Smooth muscle cell (in vitro differentiated cells): ENCODE data around the gene UBAC1. TPM values are rescaled to one million over a fixed set of nuclear protein-coding genes. Genes with fewer than 3 reads are reported as not detected.
A peak's percentile ranks its signal among the peaks of the same experiment; 100 is the strongest.
"Not testable (repeated sequence)": the region's sequence is repeated elsewhere in the genome, so short reads cannot be mapped to it uniquely, and the experiment has no call there.

Source experiments
- DNase-seq: peaks from one replicate; lab custom pipeline; 2025; ENCODE audit not compliant: unreplicated experiment; lab: John Stamatoyannopoulos, UW
- H2AFZ ChIP-seq: fragments of 200-600 bp; sonication (generic); 2 replicates; pipeline ENCODE4 v1.6.0; 2016; ENCODE audit warnings: antibody characterized with exemption, low read depth, mild to moderate bottlenecking
- H3F3A ChIP-seq: fragments of 200-600 bp; sonication (generic); 2 replicates; pipeline ENCODE4 v1.6.0; 2017; ENCODE audit warnings: antibody characterized with exemption, low read depth
- H3K27ac ChIP-seq: fragments of 200-600 bp; sonication (generic); 2 replicates; pipeline ENCODE4 v1.5.1; 2016; ENCODE audit warnings: low read depth, mild to moderate bottlenecking
- H3K27me3 ChIP-seq: fragments of 200-600 bp; sonication (generic); 2 replicates; pipeline ENCODE4 v1.6.1; 2016; ENCODE audit warnings: low read depth, mild to moderate bottlenecking
- H3K36me3 ChIP-seq: fragments of 200-600 bp; sonication (generic); 2 replicates; pipeline ENCODE4 v1.5.1; 2016; ENCODE audit warnings: low read depth
- H3K4me1 ChIP-seq: fragments of 200-600 bp; sonication (generic); 2 replicates; pipeline ENCODE4 v1.5.1; 2016; ENCODE audit warnings: low read depth
- H3K4me2 ChIP-seq: fragments of 200-600 bp; sonication (generic); 2 replicates; pipeline ENCODE4 v1.6.0; 2016; ENCODE audit warnings: mild to moderate bottlenecking
- H3K4me3 ChIP-seq: fragments of 200-600 bp; sonication (generic); 2 replicates; pipeline ENCODE4 v1.5.1; 2016; ENCODE audit warnings: mild to moderate bottlenecking
- H3K79me2 ChIP-seq: fragments of 200-600 bp; sonication (generic); 2 replicates; pipeline ENCODE4 v1.6.0; 2016; ENCODE audit warnings: low read depth, mild to moderate bottlenecking
- H3K9ac ChIP-seq: fragments of 200-600 bp; sonication (generic); 2 replicates; pipeline ENCODE4 v1.6.0; 2016; ENCODE audit warnings: low read depth
- H3K9me3 ChIP-seq: fragments of 200-600 bp; sonication (generic); replicated peaks from 2 replicates; pipeline ENCODE4 v1.5.1; 2016; ENCODE audit warnings: low read depth
- H4K20me1 ChIP-seq: fragments of 200-600 bp; sonication (generic); 2 replicates; pipeline ENCODE4 v1.6.0; 2016; ENCODE audit warnings: low read depth
- WGBS: methylation state at CpG from one replicate; pipeline ENCODE4 v1.1.7; 2016; ENCODE audit warnings: low lambda C conversion rate; 5-methylcytosine and 5-hydroxymethylcytosine counted together
- polyA plus RNA-seq: library from polyadenylated mRNA; unstranded; fragments of >200 nt; fragmentation: Nextera tagmentation; extraction: Ambion mirVana; gene quantifications from 2 replicates; pipeline ENCODE4 v1.2.1, GENCODE V29; 2016
- total RNA-seq: library from RNA; depleted of rRNA; stranded (reverse); fragments of >200 nt; gene quantifications from 2 replicates; pipeline ENCODE4 v1.2.3, GENCODE V29; 2014
- TF ChIP-seq, protein P1 (sequence below): fragments of 200-600 bp; sonication (generic); IDR thresholded peaks from 2 replicates; pipeline ENCODE4 v1.5.1; 2017; ENCODE audit warnings: borderline replicate concordance, mild to moderate bottlenecking, antibody characterized with exemption; ENCODE audit not compliant: insufficient read depth, poor library complexity, severe bottlenecking

UBAC1 gene
- total and polyA plus RNA-seq, 2 experiments from 2014 or later: 35.3 to 43.5 TPM

DNA sequence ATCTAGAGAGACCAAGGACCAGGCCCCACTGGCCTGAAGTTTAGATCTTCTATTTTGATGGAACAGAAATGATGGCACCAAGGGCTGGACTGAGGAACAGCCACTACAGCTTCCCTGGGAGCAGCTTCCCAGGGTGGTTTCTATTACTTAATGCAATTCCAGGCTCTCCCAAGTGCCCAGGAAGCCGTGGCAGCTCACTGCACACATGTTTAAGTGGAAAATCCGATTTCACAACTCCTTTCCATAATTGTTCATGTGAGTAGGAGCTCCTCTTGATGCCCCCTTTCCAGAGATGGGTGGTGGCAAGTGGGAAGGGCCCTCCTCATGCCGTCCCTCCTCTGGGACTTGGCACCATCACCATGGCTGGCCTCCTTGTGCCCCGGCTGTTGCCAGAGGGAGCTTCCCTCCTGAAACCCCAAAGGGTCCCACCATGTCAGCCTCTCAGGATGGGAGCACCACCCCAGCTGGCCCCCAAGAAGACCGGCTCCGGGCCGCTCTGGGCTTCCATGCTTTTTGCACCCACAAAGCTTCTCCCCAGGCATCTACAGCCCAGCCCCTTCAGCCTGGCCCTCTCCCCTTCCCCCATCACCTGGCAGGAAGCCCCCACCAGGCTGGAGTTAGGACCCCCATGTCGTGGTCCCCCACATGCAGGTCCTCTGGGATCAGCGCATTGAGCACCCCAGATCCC, 9.1 kb upstream of the UBAC1 start:
- no peak for DNase-seq
- H3K27ac ChIP-seq: no peak overlapping the region
- WGBS: 68% methylated on average over 6 of the region's 9 CpGs
- no peak overlapping the region for H2AFZ ChIP-seq
- no peak overlapping the region for H3K4me2 ChIP-seq
- no peak overlapping the region for H3K9ac ChIP-seq
- no peaks in the 10 kb centered on the region for H3K9me3 ChIP-seq
- H3K27me3 ChIP-seq: no peaks in the 10 kb centered on the region
- H3K79me2 ChIP-seq: no peaks in the 10 kb centered on the region
- H3K4me3 ChIP-seq: no peak overlapping the region
- no peaks in the 10 kb centered on the region for H3K4me1 ChIP-seq
- H4K20me1 ChIP-seq: no peaks in the 10 kb centered on the region
- TF ChIP-seq, protein P1, sequence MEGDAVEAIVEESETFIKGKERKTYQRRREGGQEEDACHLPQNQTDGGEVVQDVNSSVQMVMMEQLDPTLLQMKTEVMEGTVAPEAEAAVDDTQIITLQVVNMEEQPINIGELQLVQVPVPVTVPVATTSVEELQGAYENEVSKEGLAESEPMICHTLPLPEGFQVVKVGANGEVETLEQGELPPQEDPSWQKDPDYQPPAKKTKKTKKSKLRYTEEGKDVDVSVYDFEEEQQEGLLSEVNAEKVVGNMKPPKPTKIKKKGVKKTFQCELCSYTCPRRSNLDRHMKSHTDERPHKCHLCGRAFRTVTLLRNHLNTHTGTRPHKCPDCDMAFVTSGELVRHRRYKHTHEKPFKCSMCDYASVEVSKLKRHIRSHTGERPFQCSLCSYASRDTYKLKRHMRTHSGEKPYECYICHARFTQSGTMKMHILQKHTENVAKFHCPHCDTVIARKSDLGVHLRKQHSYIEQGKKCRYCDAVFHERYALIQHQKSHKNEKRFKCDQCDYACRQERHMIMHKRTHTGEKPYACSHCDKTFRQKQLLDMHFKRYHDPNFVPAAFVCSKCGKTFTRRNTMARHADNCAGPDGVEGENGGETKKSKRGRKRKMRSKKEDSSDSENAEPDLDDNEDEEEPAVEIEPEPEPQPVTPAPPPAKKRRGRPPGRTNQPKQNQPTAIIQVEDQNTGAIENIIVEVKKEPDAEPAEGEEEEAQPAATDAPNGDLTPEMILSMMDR: no peak
- no peaks in the 10 kb centered on the region for H3F3A ChIP-seq
- no peaks in the 10 kb centered on the region for H3K36me3 ChIP-seq

DNA sequence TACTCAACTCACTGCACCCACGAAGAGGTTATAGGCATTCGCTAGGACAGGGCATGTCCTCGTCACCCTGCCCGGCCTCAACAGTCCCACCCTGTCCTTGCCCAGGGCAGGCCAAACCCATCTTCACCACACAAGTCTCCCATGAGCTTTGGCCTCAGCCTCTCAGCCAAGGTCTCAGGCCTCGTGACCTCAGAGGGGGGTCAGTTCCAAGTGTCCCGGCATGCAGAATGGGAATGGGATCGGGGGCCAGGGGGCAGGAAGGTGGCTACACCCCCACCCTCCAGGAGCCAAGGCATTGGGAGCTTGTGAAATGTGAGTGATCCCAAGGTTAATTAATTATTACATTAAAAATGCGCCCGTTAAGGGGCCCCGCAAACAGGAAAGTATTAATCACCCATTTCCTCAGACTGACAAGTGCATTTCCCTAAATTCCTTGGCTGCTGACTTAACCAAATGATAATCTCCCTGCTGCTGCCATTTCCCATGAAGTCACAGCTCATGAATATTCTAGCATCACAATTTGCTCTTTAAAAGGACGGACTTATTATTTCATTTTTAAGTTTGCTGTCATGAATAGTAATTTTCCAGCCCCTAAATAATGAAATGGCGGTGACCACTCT, 8.0 kb upstream of the UBAC1 start:
- Histone ChIP-seq H3K9ac (no peak overlapping the region), H3K27ac (no peak overlapping the region), H4K20me1 (no peaks in the 10 kb centered on the region), H3K4me1 (no peaks in the 10 kb centered on the region), H3K9me3 (no peaks in the 10 kb centered on the region), H3F3A (no peaks in the 10 kb centered on the region), H3K4me2 (no peak overlapping the region), H3K79me2 (no peaks in the 10 kb centered on the region), H3K36me3 (no peaks in the 10 kb centered on the region), H2AFZ (no peak overlapping the region), H3K27me3 (no peaks in the 10 kb centered on the region), H3K4me3 (no peak overlapping the region)
- TF ChIP-seq, protein P1: no peak
- no peak for DNase-seq
- WGBS: 75% methylated on average over 12 of the region's 12 CpGs

DNA sequence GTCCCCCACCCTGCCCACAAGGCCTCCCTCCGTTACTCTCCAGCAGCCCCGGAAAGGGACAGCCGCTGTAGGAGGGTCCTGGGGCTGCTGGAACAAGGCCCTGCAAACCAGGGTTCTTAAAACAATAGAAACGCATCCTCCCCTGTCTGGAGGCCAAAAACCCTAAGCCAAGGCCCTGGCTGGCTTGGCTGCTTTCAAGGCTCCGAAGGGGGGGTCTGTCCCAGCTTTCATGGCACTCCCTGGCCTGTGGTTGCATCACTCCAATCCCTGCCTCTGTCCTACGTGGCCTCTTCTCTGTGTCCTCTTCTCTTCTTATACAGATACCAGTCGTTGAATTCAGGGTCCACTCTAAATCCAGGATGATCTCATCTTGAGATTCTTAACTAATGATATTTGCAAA, 7.4 kb upstream of the UBAC1 start:
- Histone ChIP-seq H3K79me2 (no peaks in the 10 kb centered on the region), H3K4me3 (no peak overlapping the region), H3K27ac (no peak overlapping the region), H3K9ac (no peak overlapping the region), H4K20me1 (no peaks in the 10 kb centered on the region), H3K36me3 (no peaks in the 10 kb centered on the region), H3K4me2 (peak overlapping the region; percentile 8), H3F3A (no peaks in the 10 kb centered on the region), H3K9me3 (no peaks in the 10 kb centered on the region), H3K27me3 (no peaks in the 10 kb centered on the region), H2AFZ (no peak overlapping the region), H3K4me1 (no peaks in the 10 kb centered on the region)
- TF ChIP-seq, protein P1: no peak
- DNase-seq: no peak
- 69% methylated on average over 7 of the region's 7 CpGs for WGBS

DNA sequence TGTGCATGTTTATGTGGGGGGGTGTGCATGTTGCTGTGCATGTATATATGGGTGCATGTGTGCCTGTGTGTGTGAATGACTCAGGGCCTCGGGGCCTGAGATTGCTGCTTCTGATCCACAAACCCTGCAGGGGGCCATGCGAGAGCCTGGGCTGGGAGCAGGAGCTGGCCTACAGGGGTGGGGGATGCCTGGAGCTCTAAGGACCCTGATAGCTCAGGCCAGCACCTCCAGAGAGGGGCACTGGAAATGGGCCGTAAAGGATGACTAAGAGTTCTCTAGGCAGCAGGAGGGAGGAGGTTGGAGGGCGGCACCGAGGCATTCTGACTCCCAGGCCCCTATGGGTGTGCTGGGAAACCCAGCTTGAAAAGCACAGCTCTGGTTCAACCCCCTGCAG, 6.9 kb upstream of the UBAC1 start:
- DNase-seq: no peak
- TF ChIP-seq, protein P1: no peak
- Histone ChIP-seq H2AFZ (no peak overlapping the region), H4K20me1 (no peaks in the 10 kb centered on the region), H3K79me2 (no peaks in the 10 kb centered on the region), H3K27ac (no peak overlapping the region), H3F3A (no peaks in the 10 kb centered on the region), H3K27me3 (no peaks in the 10 kb centered on the region), H3K9ac (no peak overlapping the region), H3K9me3 (no peaks in the 10 kb centered on the region), H3K36me3 (no peaks in the 10 kb centered on the region), H3K4me2 (no peak overlapping the region), H3K4me1 (no peaks in the 10 kb centered on the region), H3K4me3 (no peak overlapping the region)
- 27% methylated on average over 5 of the region's 5 CpGs for WGBS

DNA sequence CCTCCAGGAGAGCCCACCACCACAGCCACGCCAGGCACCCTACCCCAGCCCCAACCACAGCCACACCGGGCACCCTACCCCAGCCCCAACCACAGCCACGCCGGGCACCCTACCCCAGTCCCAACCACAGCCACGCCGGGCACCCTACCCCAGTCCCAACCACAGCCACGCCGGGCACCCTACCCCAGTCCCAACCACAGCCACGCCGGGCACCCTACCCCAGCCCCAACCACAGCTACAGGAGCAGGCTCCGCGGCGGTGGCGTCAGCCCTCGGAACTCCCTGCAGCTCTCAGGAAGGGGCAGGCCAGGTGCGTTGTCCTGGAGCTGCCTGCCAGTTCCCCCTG, 5.7 kb upstream of the UBAC1 start:
- H3K27ac ChIP-seq, H3K79me2 ChIP-seq, H3K9me3 ChIP-seq, H2AFZ ChIP-seq, H3K4me1 ChIP-seq, H3F3A ChIP-seq, H3K36me3 ChIP-seq, DNase-seq, H3K9ac ChIP-seq, H3K27me3 ChIP-seq, H3K4me2 ChIP-seq, H4K20me1 ChIP-seq, H3K4me3 ChIP-seq: not testable (repeated sequence)
- 89% methylated on average over 16 of the region's 16 CpGs for WGBS
